Prostate gland (tissue), 2 donors: ENCODE results near the gene FZD10. TPM values are rescaled to one million over a fixed set of nuclear protein-coding genes. Genes with fewer than 3 reads are reported as not detected.

Source experiments
- DNase-seq: peaks from one replicate; pipeline ENCODE4 v3.0.0-alpha.2; 2019; ENCODE audit warnings: low spot score
- H3K27ac ChIP-seq, 2 donors: fragments of 200-600 bp; sonication (generic); 2 replicates each; pipeline ENCODE4 v1.5.1; 2017 to 2019
- H3K27me3 ChIP-seq: fragments of 200-600 bp; sonication (generic); replicated peaks from 2 replicates; pipeline ENCODE4 v1.5.1; 2019; ENCODE audit not compliant: insufficient read depth
- H3K36me3 ChIP-seq, 2 donors: fragments of 200-600 bp; sonication (generic); 1 replicate in 1 of 2; 2 replicates in 1 of 2; pipeline versions ENCODE4 v1.5.1 to v1.8.1; 2017 to 2019
- H3K4me1 ChIP-seq: fragments of 200-600 bp; sonication (generic); replicated peaks from 2 replicates; pipeline ENCODE4 v1.5.1; 2019
- H3K4me3 ChIP-seq, 2 donors: fragments of 200-600 bp; sonication (generic); 2 replicates each; pipeline ENCODE4 v1.5.1; 2017 to 2019
- H3K9me3 ChIP-seq: fragments of 200-600 bp; sonication (generic); 2 replicates; pipeline ENCODE4 v1.5.1; 2017
- CTCF ChIP-seq, 4 experiments: fragments of 200-600 bp in 2 of 4; fragments of 450-650 bp in 2 of 4; sonication (generic) in 2 of 4; IDR thresholded peaks; 1 replicate in 3 of 4; 2 replicates in 1 of 4; pipeline ENCODE4 v1.5.1; 2016 to 2019; ENCODE audit warnings: antibody characterized with exemption in 4 of 4, mild to moderate bottlenecking in 2 of 4, moderate library complexity in 2 of 4
- POLR2A ChIP-seq: fragments of 450-650 bp; IDR thresholded peaks from one replicate; pipeline ENCODE4 v1.6.1; 2016; ENCODE audit warnings: antibody characterized with exemption, mild to moderate bottlenecking
- POLR2AphosphoS5 ChIP-seq: sonication (generic); formaldehyde crosslinking; IDR thresholded peaks from one replicate; pipeline ENCODE4 v1.6.1; 2017; ENCODE audit warnings: antibody characterized with exemption
- WGBS: methylation state at CpG from one replicate; pipeline ENCODE4 v1.1.5; 2018; 5-methylcytosine and 5-hydroxymethylcytosine counted together
- intact Hi-C: fragments of 100-400 bp; cut with DNase I; formaldehyde crosslinking; loops from one replicate; pipeline ENCODE4 v1.14.2; 2022
- total RNA-seq, 2 donors: library from RNA; depleted of rRNA; stranded (reverse); fragments of >200 nt; gene quantifications; one replicate each; pipeline ENCODE4 v1.1.0, GENCODE V29; 2016

FZD10 gene
- total RNA-seq, 2 donors from 2014 or later: 1.5 to 11.8 TPM

- H3K27ac ChIP-seq: no peak overlapping the region
- intact Hi-C loops: no loop called here
Measured at GRCh38 chr12:130121226-130122000, 40.9 kb upstream of the FZD10 start.

DNA sequence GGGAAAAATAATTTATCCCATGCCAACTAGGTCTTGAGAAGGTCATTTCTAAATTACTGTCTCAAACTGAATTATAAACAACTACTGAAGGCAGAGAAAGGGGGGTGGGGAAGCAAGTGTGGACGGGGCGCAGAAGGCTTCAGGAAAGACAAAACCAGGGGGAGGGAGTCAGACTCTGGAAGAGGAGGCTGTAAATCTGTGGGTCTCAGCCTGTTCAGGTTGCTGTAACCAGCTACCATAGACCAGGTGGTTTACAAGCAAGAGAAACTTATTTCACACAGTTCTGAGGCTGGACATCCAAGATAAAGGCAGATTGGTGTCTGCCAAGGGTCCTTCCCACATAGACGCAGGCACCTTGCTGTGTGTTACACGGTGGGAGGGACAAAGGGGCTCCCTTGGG lies 39.9 kb upstream of the FZD10 start:
- WGBS: 53% methylated on average over 4 of the region's 4 CpGs
- no peaks in the 10 kb centered on the region for H3K27me3 ChIP-seq
- intact Hi-C loops: no loop called here
- no peaks in the 10 kb centered on the region for H3K36me3 ChIP-seq
- no peak for DNase-seq
- H3K9me3 ChIP-seq: no peaks in the 10 kb centered on the region
- H3K4me3 ChIP-seq: no peak overlapping the region
- no peaks in the 10 kb centered on the region for H3K4me1 ChIP-seq
- TF ChIP-seq POLR2AphosphoS5: no peak
- TF ChIP-seq CTCF (IDR thresholded peaks at IDR 0.05): no peak
- no peak for TF ChIP-seq POLR2A
- no peak overlapping the region for H3K27ac ChIP-seq

More at GRCh38 chr12:130121226-130122000, 40.9 kb upstream of the FZD10 start:
- no peaks in the 10 kb centered on the region for H3K27me3 ChIP-seq
- WGBS: 66% methylated on average over 11 of the region's 11 CpGs
- TF ChIP-seq CTCF (IDR thresholded peaks at IDR 0.05): no peak
- TF ChIP-seq POLR2A: no peak
- no peak for TF ChIP-seq POLR2AphosphoS5
- no peaks in the 10 kb centered on the region for H3K9me3 ChIP-seq
- no peaks in the 10 kb centered on the region for H3K4me1 ChIP-seq
- no peak for DNase-seq
- H3K36me3 ChIP-seq: no peaks in the 10 kb centered on the region
- H3K4me3 ChIP-seq: no peak overlapping the region

GRCh38 chr12:130124106-130124505 lies 38.2 kb upstream of the FZD10 start:
- no peaks in the 10 kb centered on the region for H3K4me1 ChIP-seq
- H3K9me3 ChIP-seq: no peaks in the 10 kb centered on the region
- 91% methylated on average over 4 of the region's 4 CpGs for WGBS
- H3K4me3 ChIP-seq: no peak overlapping the region
- H3K27ac ChIP-seq: no peak overlapping the region
- H3K36me3 ChIP-seq: no peaks in the 10 kb centered on the region
- no peaks in the 10 kb centered on the region for H3K27me3 ChIP-seq
- no peak for TF ChIP-seq POLR2A
- TF ChIP-seq CTCF (IDR thresholded peaks at IDR 0.05): no peak
- no peak for TF ChIP-seq POLR2AphosphoS5
- intact Hi-C loops: no loop called here
- no peak for DNase-seq

- 79% methylated on average over 15 of the region's 15 CpGs for WGBS
- Histone ChIP-seq H3K27me3 (no peaks in the 10 kb centered on the region), H3K4me3 (no peak overlapping the region), H3K4me1 (no peaks in the 10 kb centered on the region), H3K9me3 (no peaks in the 10 kb centered on the region), H3K36me3 (no peaks in the 10 kb centered on the region), H3K27ac (no peak overlapping the region)
- no peak for TF ChIP-seq CTCF (IDR thresholded peaks at IDR 0.05)
- TF ChIP-seq POLR2A: no peak
- no peak for TF ChIP-seq POLR2AphosphoS5
- DNase-seq: no peak
- intact Hi-C loops: no loop called here
Measured at GRCh38 chr12:130124605-130125244, 37.5 kb upstream of the FZD10 start.
